HUDEP-2 (cell line): ENCODE data around the gene SEC14L3.
"Not testable (repeated sequence)": the region's sequence is repeated elsewhere in the genome, so short reads cannot be mapped to it uniquely, and the experiment has no call there.

ENCODE experiments used
- DNase-seq, 76 experiments: peaks; one replicate each; lab custom pipeline; 2025; ENCODE audit not compliant: unreplicated experiment in 76 of 76; lab: John Stamatoyannopoulos, UW

Gene SEC14L3

DNA sequence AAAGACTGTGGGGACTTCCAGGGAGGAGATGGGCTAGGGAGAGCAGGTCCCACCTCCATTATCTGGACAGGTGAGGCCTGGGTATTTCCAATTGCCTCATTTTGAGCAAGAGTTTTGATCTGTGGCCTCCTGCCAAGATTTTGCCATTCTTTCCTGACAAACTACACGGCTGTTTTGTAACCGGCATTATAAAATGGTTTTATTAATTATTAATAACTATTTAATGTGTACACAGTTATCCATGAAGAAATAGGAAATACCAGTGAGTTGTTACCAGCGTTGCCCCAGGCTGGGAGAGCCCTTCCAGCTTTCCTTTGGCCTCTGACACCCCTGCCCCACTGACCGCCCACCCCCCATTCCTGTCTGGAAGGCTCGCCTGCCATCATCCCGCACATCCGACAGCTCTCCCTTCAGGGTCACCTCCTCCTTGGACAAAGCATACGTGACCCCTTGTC, 14.9 kb upstream of the SEC14L3 start:
- no peak for DNase-seq

DNA sequence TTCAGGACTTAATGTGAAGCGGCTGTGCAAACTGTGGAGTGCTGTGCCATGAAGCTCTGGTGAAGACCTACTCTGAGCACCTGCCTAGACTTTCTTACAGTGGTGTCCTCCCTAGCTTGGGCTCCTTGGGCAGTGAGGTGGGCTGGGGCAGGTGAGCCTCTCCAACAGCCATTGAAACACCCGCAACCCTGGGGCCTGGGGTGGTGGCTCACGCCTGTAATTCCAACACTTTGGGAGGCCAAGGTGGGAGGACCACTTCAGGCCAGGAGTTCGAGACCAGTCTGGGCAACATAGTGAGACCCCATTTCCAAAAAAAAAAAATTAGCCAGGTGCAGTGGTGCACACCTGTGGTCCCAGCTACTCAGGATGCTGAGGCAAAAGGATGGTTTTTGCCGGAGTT, 14.3 kb upstream of the SEC14L3 start:
- no peak for DNase-seq

GRCh38 chr22:30485362-30485988, 13.7 kb upstream of the SEC14L3 start:
- peak in 67 of 76 experiments; percentile 16 to 80 (median 56) for DNase-seq

DNA sequence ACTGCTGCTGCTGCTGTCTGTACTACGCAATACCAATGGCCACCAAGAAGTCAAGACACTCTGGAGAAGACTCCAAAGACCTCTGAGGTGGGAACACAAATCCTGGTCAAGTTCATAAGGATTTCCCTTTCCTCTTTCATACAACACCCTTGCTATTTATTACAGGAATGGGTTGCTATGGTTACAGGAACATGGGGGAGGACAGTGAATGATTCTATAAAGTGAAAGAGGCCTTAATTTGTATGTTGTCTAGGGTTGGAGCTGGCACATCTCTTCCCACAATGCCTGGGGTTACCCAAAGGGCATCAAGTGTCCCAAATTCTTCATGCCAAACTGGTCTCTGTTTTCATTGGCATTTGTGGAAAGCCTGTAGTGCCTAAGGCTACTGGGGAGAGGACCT, 11.4 kb upstream of the SEC14L3 start:
- DNase-seq, result no peak

DNA sequence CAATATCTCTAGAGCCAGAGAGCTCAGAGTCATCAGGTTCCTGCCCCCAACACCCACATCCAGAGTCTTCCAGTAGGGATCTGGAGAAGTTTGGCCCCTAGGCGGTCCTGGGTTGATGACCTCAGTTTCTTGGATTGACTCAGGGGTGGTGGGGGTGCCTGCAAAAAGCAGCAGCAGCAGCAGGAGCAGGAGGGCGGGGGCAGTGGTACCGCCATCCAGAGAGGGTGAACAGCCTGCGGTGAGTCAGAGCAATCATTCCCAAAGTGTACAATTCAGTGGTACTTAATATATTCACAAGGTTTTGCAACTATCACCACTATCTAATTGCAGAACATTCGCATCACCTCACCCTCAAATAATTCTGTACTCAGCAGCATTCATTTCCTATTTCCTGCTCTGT, 9.9 kb upstream of the SEC14L3 start:
- DNase-seq, result no peak

GRCh38 chr22:30479981-30480380, 8.2 kb upstream of the SEC14L3 start:
- peak in 17 of 76 experiments; percentile 2 to 46 (median 16) for DNase-seq

DNA sequence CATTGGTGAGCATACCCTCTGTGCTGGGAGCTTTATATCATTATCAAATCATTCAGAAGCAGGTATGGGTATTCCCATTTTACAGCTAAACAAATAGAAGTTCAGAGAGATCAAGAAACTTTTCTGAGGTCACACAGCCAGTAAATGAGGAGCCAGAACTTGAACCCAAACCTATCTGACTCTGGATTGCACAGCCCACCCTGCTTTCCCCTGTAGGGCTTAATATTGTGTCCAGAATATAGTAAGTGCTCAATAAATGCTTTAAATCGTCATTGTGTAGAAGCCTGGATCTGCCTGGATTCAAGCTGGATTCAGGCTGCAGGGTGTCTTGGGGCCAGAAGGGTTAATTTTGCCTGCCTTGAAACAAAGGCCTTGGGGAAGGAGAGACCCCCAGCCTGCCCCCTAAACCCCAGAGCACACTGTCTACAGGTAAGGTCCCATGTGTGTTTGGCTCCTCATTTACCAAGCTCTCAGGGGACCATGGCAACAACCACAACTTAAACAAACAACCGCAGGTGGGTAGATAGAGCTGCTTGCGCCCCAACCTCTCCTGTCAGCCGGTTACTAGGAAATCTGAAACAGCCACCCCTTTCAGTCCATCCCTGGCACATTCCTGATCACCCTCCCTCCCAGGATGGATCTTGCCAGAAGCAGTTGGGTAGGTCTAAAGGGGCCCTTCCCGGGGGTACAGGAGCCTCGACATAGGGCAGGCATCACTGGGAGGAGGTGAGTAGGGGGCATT, 3.0 kb upstream of the SEC14L3 start:
- DNase-seq, result no peak

DNA sequence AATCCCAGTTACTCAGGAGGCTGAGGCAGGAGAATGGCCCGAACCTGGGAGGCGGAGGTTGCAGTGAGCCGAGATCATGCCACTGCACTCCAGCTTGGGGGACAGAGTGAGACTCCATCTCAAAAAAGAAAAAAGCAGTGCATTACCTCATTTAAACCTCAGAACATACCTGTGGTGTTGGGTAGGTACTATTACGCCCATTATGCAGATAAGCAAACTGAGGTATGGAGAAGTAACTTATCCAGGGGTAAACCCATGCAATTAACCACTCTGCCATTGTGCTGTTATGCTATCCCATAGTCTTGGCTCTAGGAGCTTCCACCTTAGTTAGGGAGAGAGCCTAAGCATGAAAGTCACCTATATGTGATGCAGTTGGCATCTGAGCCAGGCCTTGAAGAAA, 2.3 kb upstream of the SEC14L3 start:
- DNase-seq, result no peak

DNA sequence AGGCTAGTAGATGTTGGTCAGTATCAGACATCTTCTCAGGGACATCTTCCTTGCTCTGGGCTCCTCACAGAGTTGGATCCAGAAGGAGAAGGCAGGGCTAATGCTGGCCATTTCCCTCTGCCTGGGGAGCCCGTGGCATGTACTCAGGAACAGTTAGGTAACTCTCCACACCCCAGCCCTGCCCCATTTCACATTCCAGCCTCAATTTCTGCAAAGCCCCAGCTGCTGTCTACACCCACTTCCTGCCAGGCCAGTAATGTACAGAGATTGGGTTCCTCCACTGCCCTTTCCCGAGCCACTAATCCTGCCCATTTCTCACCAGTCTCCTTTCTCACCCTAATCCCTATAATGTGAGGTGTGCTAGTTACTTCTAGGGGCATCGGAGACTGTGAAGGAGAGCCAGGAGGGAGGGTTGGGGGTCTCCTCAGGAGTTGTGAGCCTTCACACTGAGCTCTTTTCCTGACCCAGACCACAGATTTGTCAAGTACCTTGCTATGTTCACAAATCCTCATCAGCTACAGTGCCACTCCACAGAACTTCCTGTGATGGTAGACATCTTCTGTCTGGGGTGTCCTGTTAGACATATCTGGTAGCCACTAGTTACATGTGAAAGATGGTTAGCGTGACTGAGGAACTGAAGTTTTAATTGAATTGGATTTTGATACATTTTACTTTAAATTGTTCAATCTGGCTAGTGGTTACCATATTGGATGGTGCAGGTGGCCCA, 1.3 kb upstream of the SEC14L3 start:
- DNase-seq, result no peak

DNA sequence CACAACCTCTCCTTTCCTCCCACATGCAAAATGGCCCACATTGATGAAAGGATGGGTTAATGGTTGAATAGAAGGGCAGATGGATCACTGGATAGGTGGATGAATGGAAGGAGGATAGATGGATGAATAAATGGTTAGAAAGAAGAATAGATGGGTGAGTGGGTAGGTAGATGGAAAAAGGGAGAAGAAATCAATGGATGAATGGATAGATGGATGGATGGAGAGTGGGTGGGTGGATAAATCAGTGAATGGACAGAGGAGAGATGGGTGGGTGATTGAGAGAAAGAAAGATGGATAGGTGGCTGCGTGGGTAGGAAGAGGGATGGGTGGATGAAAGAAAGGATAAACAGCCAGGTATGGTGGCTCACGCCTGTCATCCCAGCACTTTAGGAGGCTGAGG, 1.2 kb downstream of the SEC14L3 start:
- DNase-seq, result no peak

DNA sequence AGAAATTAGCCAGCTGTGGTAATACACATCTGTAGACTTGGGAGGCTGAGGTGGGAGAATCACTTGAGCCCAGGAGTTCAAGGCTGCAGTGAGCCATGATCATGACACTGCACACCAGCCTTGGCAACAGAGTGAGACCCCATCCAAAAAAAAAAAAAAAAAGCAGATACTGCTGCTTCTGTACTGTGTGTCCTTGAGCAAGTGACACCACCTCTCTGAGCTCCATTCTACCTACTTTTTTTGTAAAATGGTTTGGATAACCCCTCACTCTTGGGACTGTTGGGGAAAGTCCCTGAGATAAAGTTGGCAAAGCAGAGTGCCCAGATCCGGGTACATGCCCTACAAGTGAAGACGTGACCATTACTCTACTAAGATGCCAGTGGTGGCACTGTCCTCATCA, 2.7 kb downstream of the SEC14L3 start:
- DNase-seq, result no peak

DNA sequence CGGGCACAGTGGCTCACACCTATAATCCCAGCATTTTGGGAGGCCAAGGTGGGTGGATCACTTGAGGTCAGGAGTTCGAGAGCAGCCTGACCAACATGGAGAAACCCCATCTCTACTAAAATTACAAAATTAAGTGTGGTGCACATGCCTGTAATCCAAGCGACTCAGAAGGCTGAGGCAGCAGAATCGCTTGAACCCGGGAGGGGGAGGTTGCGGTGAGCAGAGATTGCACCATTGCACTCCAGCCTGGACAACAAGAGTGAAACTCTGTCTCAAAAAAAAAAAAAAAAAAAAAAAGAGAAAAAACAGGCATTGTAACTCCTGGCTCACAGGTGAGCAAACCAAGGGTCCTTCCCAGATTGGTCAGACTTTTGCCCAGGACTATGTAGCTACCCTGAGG, 11.3 kb downstream of the SEC14L3 start:
- DNase-seq, result not testable (repeated sequence)

GRCh38 chr22:30460147-30460546, 11.7 kb downstream of the SEC14L3 start:
- no peak for DNase-seq

DNA sequence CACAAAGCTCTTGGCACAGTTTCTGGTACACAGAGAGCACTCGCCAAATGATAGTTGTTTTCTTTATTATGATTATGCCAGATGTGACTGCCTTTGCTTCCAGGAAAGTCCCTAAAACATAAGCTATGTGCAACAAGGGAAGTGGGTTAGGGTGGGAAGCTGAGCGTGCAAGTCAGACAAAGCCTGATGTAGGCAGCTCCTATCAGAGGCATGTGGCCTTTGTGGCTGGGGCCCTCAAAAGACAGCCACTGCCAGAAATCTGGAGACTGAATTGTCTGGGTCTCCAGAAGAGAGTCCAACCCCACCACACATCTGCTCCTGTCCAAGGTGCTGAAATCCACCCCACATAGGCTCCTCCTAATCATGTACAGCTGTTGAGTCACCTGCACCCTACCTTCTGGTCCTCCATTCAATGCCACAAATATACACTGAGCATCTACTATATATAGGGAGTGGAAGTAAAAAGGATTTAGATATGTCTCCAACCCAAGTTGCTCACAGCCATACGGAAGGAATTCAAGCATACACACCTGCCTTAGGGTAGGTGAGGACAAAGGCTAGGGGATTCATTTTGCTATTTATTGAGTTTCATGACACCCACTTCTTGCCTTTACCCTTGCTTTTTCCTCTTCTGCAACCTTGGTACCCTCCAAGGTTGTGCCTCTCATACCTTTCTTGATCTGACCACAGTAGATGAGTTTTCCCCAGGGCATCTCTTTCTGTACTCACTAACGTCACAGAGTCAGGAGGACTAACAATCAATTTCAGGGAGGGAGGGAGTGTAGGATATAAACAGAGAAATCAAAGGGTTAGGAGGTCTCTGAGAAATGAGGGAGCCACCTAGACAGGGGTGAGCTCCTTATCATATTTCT, 12.4 kb downstream of the SEC14L3 start:
- DNase-seq, result peak in 22 of 76 experiments; percentile 8 to 35 (median 20)

DNA sequence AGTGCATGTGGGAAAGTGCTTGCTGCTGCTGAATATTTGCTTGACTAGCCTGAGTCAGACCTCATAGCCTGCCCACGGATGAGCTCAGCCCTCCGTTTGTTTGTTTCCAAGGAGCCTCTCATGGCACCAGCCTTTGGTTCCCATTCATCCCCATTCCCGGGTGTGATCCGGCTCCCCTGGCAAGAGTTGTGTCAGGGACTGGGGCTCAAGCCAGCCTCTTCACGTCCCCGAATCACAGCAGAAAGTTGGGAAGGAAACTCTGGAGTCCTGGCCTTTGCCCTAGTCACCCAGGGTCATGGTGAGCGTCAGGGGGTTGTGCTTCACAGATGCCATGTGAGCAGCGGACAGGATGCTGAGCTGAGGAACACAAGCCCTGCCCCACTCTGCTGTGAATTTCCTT, 13.8 kb downstream of the SEC14L3 start:
- DNase-seq, result no peak

- no peak for DNase-seq
These were observed 16.6 kb downstream of the SEC14L3 start for GRCh38 chr22:30455075-30455840.

GRCh38 chr22:30453731-30454510, 17.9 kb downstream of the SEC14L3 start:
- DNase-seq, result peak in 74 of 76 experiments; percentile 20 to 88 (median 72)

GRCh38 chr22:30452861-30453260, 19.0 kb downstream of the SEC14L3 start:
- DNase-seq, result no peak

GRCh38 chr22:30451488-30451887, 20.3 kb downstream of the SEC14L3 start:
- DNase-seq, result peak in 73 of 76 experiments; percentile 24 to 94 (median 76)
